Gastrocnemius medialis (tissue), 4 donors: ENCODE data around the gene JPH2. TPM values are rescaled to one million over a fixed set of nuclear protein-coding genes. Genes with fewer than 3 reads are reported as not detected.

Source experiments
- ATAC-seq, 2 donors: fragments of 150-250 bp; one replicate each; pipeline ENCODE4 v1.9.1; 2016
- DNase-seq, 2 donors: peaks; one replicate each; pipeline ENCODE4 v3.0.0-alpha.2; 2019
- H3K27ac ChIP-seq, 4 donors: fragments of 200-600 bp; sonication (generic); 1 replicate in 1 of 4; 2 replicates in 3 of 4; pipeline ENCODE4 v1.5.1; 2016 to 2018; ENCODE audit warnings: mild to moderate bottlenecking in 2 of 4, moderate library complexity in 1 of 4
- H3K27me3 ChIP-seq, 3 donors: fragments of 200-600 bp; sonication (generic) in 2 of 3; 1 replicate in 1 of 3; 2 replicates in 2 of 3; pipeline versions ENCODE4 v1.5.1 to v1.6.0; 2016 to 2019; ENCODE audit warnings: mild to moderate bottlenecking in 1 of 3, moderate library complexity in 1 of 3
- H3K36me3 ChIP-seq, 2 donors: fragments of 200-600 bp; sonication (generic) in 1 of 2; one replicate each; pipeline ENCODE4 v1.5.1; 2017 to 2018
- H3K4me1 ChIP-seq, 2 donors: fragments of 200-600 bp; sonication (generic) in 1 of 2; one replicate each; pipeline ENCODE4 v1.5.1; 2016 to 2017; ENCODE audit warnings: mild to moderate bottlenecking in 2 of 2
- H3K4me3 ChIP-seq, 4 donors: fragments of 200-600 bp; sonication (generic) in 3 of 4; 1 replicate in 1 of 4; 2 replicates in 3 of 4; pipeline ENCODE4 v1.5.1; 2016 to 2019; ENCODE audit warnings: mild to moderate bottlenecking in 2 of 4
- H3K9me3 ChIP-seq, 3 donors: fragments of 200-600 bp; sonication (generic) in 2 of 3; 1 replicate in 1 of 3; 2 replicates in 2 of 3; pipeline ENCODE4 v1.5.1; 2016 to 2019
- CTCF ChIP-seq, 5 experiments: fragments of 450-650 bp in 3 of 5; fragments of 200-600 bp in 2 of 5; sonication (generic) in 2 of 5; IDR thresholded peaks in 4 of 5; conservative IDR thresholded peaks in 1 of 5; 1 replicate in 4 of 5; 2 replicates in 1 of 5; pipeline ENCODE4 v1.5.1; 2016 to 2019; ENCODE audit warnings: antibody characterized with exemption in 5 of 5, mild to moderate bottlenecking in 3 of 5, moderate library complexity in 3 of 5
- POLR2A ChIP-seq, 2 donors: fragments of 450-650 bp; IDR thresholded peaks; one replicate each; pipeline ENCODE4 v1.6.1; 2017; ENCODE audit warnings: antibody characterized with exemption in 2 of 2, mild to moderate bottlenecking in 2 of 2, moderate library complexity in 2 of 2
- in situ Hi-C, 4 donors: fragments of 200-750 bp; cut with MboI; loops; one replicate each; pipeline versions ENCODE4 v1.15.0 to v1.8.0; 2017; ENCODE audit warnings: low sequenced_read_pairs in 4 of 4
- intact Hi-C: fragments of 100-400 bp; cut with DNase I; formaldehyde crosslinking; loops from one replicate; pipeline ENCODE4 v1.15.1; 2023; ENCODE audit warnings: low total_unique reads
- total RNA-seq, 4 donors: library from RNA; depleted of rRNA; stranded (reverse); fragments of >200 nt; gene quantifications; one replicate each; pipeline versions ENCODE4 v1.1.0 to v1.2.3, GENCODE V29; 2016

Gene JPH2
- total RNA-seq, 4 donors from 2014 or later = 18.3 to 86.6 (median 38.0) TPM

- H3K27ac ChIP-seq = no peak overlapping the region
- DNase-seq = no peak
- no peaks in the 10 kb centered on the region for H3K27me3 ChIP-seq
- no peaks in the 10 kb centered on the region for H3K36me3 ChIP-seq
- intact Hi-C loops (loop anchor here (5.0 kb wide), 1 partner anchor 212 kb away; the partner anchor contains the start of gene FITM2), in situ Hi-C loops (loop anchor here (25.0 kb wide), 3 partner anchors 212 to 663 kb away; partner anchors contain the start of gene FITM2 (in 3 of the 4))
- H3K4me1 ChIP-seq = peaks cover 0 to 3% of the 10 kb centered on the region in 2 donors
- no peak for TF ChIP-seq POLR2A (IDR thresholded peaks at IDR 0.05)
- no peak for TF ChIP-seq CTCF (IDR thresholded peaks at IDR 0.05 in 4 of 5, conservative IDR thresholded peaks at IDR 0.05 in 1 of 5)
- H3K4me3 ChIP-seq = no peak overlapping the region
- no peaks in the 10 kb centered on the region for H3K9me3 ChIP-seq
- ATAC-seq = no peak
Observed at GRCh38 chr20:44099832-44100231, 87.2 kb downstream of the JPH2 start.

GRCh38 chr20:44098657-44099056 lies 88.3 kb downstream of the JPH2 start:
- H3K4me3 ChIP-seq = no peak overlapping the region
- H3K4me1 ChIP-seq = no peaks in the 10 kb centered on the region
- H3K27ac ChIP-seq = no peak overlapping the region
- H3K27me3 ChIP-seq = no peaks in the 10 kb centered on the region
- no peak for TF ChIP-seq POLR2A (IDR thresholded peaks at IDR 0.05)
- no peak for TF ChIP-seq CTCF (IDR thresholded peaks at IDR 0.05 in 4 of 5, conservative IDR thresholded peaks at IDR 0.05 in 1 of 5)
- DNase-seq (no peak), ATAC-seq (no peak)
- in situ Hi-C loops = loop anchor here in 3 of 4 donors (25.0 kb wide), 2 partner anchors 561 to 661 kb away; no protein-coding TSS in a partner anchor
- no peaks in the 10 kb centered on the region for H3K9me3 ChIP-seq
- intact Hi-C loops = no loop called here
- H3K36me3 ChIP-seq = no peaks in the 10 kb centered on the region

- no peak overlapping the region for H3K27ac ChIP-seq
- TF ChIP-seq CTCF (IDR thresholded peaks at IDR 0.05 in 4 of 5, conservative IDR thresholded peaks at IDR 0.05 in 1 of 5) = no peak
- TF ChIP-seq POLR2A (IDR thresholded peaks at IDR 0.05) = no peak
- H3K36me3 ChIP-seq = no peaks in the 10 kb centered on the region
- in situ Hi-C loops (loop anchor here in 3 of 4 donors (25.0 kb wide), 2 partner anchors 561 to 661 kb away; no protein-coding TSS in a partner anchor), intact Hi-C loops (no loop called here)
- DNase-seq (no peak), ATAC-seq (no peak)
- H3K4me1 ChIP-seq = no peaks in the 10 kb centered on the region
- H3K27me3 ChIP-seq = no peaks in the 10 kb centered on the region
- no peak overlapping the region for H3K4me3 ChIP-seq
- H3K9me3 ChIP-seq = no peaks in the 10 kb centered on the region
Observed at GRCh38 chr20:44098256-44098630, 88.7 kb downstream of the JPH2 start.

GRCh38 chr20:44097521-44098255 lies 89.3 kb downstream of the JPH2 start:
- Histone ChIP-seq H3K4me1 (no peaks in the 10 kb centered on the region), H3K36me3 (no peaks in the 10 kb centered on the region), H3K9me3 (no peaks in the 10 kb centered on the region), H3K27ac (no peak overlapping the region), H3K27me3 (no peaks in the 10 kb centered on the region), H3K4me3 (no peak overlapping the region)
- ATAC-seq = no peak
- in situ Hi-C loops (loop anchor here in 3 of 4 donors (25.0 kb wide), 2 partner anchors 560 to 660 kb away; no protein-coding TSS in a partner anchor), intact Hi-C loops (no loop called here)
- TF ChIP-seq POLR2A (IDR thresholded peaks at IDR 0.05) = no peak
- TF ChIP-seq CTCF (IDR thresholded peaks at IDR 0.05 in 4 of 5, conservative IDR thresholded peaks at IDR 0.05 in 1 of 5) = no peak
- peak in 1 of 2 donors; percentile 8 for DNase-seq
